Pancreas (tissue), 10 donors: ENCODE measurements around the gene SLC16A2. TPM values are rescaled to one million over a fixed set of nuclear protein-coding genes. Genes with fewer than 3 reads are reported as not detected.
"Not testable (repeated sequence)": the region's sequence is repeated elsewhere in the genome, so short reads cannot be mapped to it uniquely, and the experiment has no call there.

Source experiments
- ATAC-seq, 4 donors: fragments of 200-7000 bp; cut with Tn5 transposase; one replicate each; pipeline versions ENCODE4 v1.8.0 to v1.9.1; 2020; ENCODE audit warnings: mild to moderate bottlenecking in 4 of 4, moderate library complexity in 4 of 4
- DNase-seq, 6 donors: peaks; one replicate each; pipeline ENCODE4 v3.0.0-alpha.2; 2020
- FAIRE-seq: peaks from 2 replicates; lab custom pipeline; 2012; peaks lifted over from hg19 to GRCh38; lab: Jason Lieb, UNC
- H3K27ac ChIP-seq, 4 donors: fragments of 200-600 bp; sonication (generic); 1 replicate in 3 of 4; 2 replicates in 1 of 4; pipeline versions ENCODE4 v1.5.0 to v1.8.0; 2020
- H3K27me3 ChIP-seq, 4 donors: fragments of 200-600 bp; one replicate each; pipeline ENCODE4 v1.8.0; 2021
- H3K36me3 ChIP-seq, 3 donors: fragments of 200-600 bp; sonication (generic) in 1 of 3; one replicate each; pipeline versions ENCODE4 v1.5.0 to v1.8.0; 2020 to 2021
- H3K4me1 ChIP-seq, 3 donors: fragments of 200-600 bp; one replicate each; pipeline ENCODE4 v1.8.0; 2021
- H3K4me3 ChIP-seq, 4 donors: fragments of 200-600 bp; sonication (generic) in 2 of 4; one replicate each; pipeline versions ENCODE4 v1.5.0 to v1.8.0; 2020 to 2021
- H3K9me3 ChIP-seq, 4 donors: fragments of 200-600 bp; one replicate each; pipeline ENCODE4 v1.8.0; 2021
- CTCF ChIP-seq, 4 donors: fragments of 200-600 bp; sonication (generic) in 3 of 4; IDR thresholded peaks; one replicate each; pipeline versions ENCODE4 v1.5.0 to v1.8.0; 2021; ENCODE audit warnings: antibody characterized with exemption in 4 of 4
- WGBS, 2 donors: extraction: QIAGEN DNeasy Blood & Tissue Kit; methylation state at CpG; one replicate each; pipeline ENCODE4 v1.1.7; 2013; 5-methylcytosine and 5-hydroxymethylcytosine counted together
- intact Hi-C, 3 donors: fragments of 100-400 bp; cut with DNase I; formaldehyde crosslinking; loops; one replicate each; pipeline versions ENCODE4 v1.11.1 to v1.14.2; 2022
- polyA plus RNA-seq, 2 donors: library from polyadenylated mRNA; stranded (reverse); fragments of 200-250 nt; gene quantifications; one replicate each; pipeline ENCODE4 v1.2.3, GENCODE V29; 2013
- total RNA-seq, 6 donors: library from RNA; stranded (reverse); fragmentation: NEBNext Ultra II Directional in 4 of 6; extraction: Animal tissue kit (Norgen Biotek cat#: 25700) in 4 of 6; gene quantifications; one replicate each; pipeline versions ENCODE4 v1.2.1 to v1.2.4, GENCODE V29; 2021 to 2023
- donor health status: healthy with polysubstance abuse.
- donor health status: DM: no; HTN: no; CAD: no; lungs with moderate emphysema.
- donor health status: DM: no; HTN: no; CAD: no.
- donor health status: control.
- donor health status: control.
- donor health status: Bipolar disorder and iron deficiency.
- donor health status: DM: yes; HTN: yes; CAD: no.
- donor health status: DM: no; HTN: no; CAD: no.
- donor health status: DM: no; HTN: no; CAD: no.
- donor health status: DM: yes; HTN: yes; CAD: no.

SLC16A2 gene
- total and polyA plus RNA-seq, 8 donors = 2.2 to 8.4 (median 3.8) TPM

GRCh38 chrX:74514384-74514783 is 93.1 kb downstream of the SLC16A2 start:
- H3K9me3 ChIP-seq = peaks cover 0 to 3% (median 0%) of the 10 kb centered on the region in 4 donors
- ATAC-seq (no peak), FAIRE-seq (no peak), DNase-seq (no peak)
- no peaks in the 10 kb centered on the region for H3K4me1 ChIP-seq
- H3K27me3 ChIP-seq = peaks cover 0 to 4% (median 0%) of the 10 kb centered on the region in 4 donors
- intact Hi-C loops = no loop called here
- TF ChIP-seq CTCF (IDR thresholded peaks at IDR 0.05) = no peak
- no peaks in the 10 kb centered on the region for H3K36me3 ChIP-seq
- no peak overlapping the region for H3K4me3 ChIP-seq
- H3K27ac ChIP-seq = no peak overlapping the region
- 55 to 57% methylated on average over 2 of the region's 2 CpGs for WGBS, 2 donors

GRCh38 chrX:74515356-74515755 is 94.1 kb downstream of the SLC16A2 start:
- FAIRE-seq = no peak
- peaks cover 0 to 3% (median 0%) of the 10 kb centered on the region in 4 donors for H3K9me3 ChIP-seq
- TF ChIP-seq CTCF (IDR thresholded peaks at IDR 0.05) = no peak
- H3K27ac ChIP-seq = no peak overlapping the region
- no peaks in the 10 kb centered on the region for H3K4me1 ChIP-seq
- WGBS, 2 donors = 62 to 75% methylated on average over 2 of the region's 2 CpGs
- H3K4me3 ChIP-seq = no peak overlapping the region
- no peak for ATAC-seq
- no peak for DNase-seq
- H3K27me3 ChIP-seq = peaks cover 0 to 4% (median 0%) of the 10 kb centered on the region in 4 donors
- no peaks in the 10 kb centered on the region for H3K36me3 ChIP-seq
- intact Hi-C loops = no loop called here

GRCh38 chrX:74516013-74516412 is 94.7 kb downstream of the SLC16A2 start:
- intact Hi-C loops = not testable (repeated sequence)

GRCh38 chrX:74519870-74520269 is 98.6 kb downstream of the SLC16A2 start:
- no peak for FAIRE-seq
- Histone ChIP-seq H3K4me3 (no peak overlapping the region), H3K4me1 (no peaks in the 10 kb centered on the region), H3K36me3 (no peaks in the 10 kb centered on the region), H3K27ac (no peak overlapping the region), H3K27me3 (peaks cover 0 to 4% (median 0%) of the 10 kb centered on the region in 4 donors), H3K9me3 (peaks cover 0 to 3% (median 0%) of the 10 kb centered on the region in 4 donors)
- ATAC-seq = no peak
- TF ChIP-seq CTCF (IDR thresholded peaks at IDR 0.05) = no peak
- intact Hi-C loops = no loop called here
- DNase-seq = no peak
- WGBS, 2 donors = 85 to 86% methylated on average over 2 of the region's 2 CpGs

More at GRCh38 chrX:74516013-74516412, 94.7 kb downstream of the SLC16A2 start:
- H3K27ac ChIP-seq, H3K4me3 ChIP-seq, FAIRE-seq, DNase-seq, H3K36me3 ChIP-seq, H3K4me1 ChIP-seq, ATAC-seq, H3K27me3 ChIP-seq, H3K9me3 ChIP-seq: not testable (repeated sequence)
- WGBS, 2 donors = 46 to 87% methylated on average over 1 of the region's 1 CpG

- Histone ChIP-seq H3K4me3 (no peak overlapping the region), H3K4me1 (no peaks in the 10 kb centered on the region), H3K27me3 (peaks cover 0 to 4% (median 0%) of the 10 kb centered on the region in 4 donors), H3K36me3 (no peaks in the 10 kb centered on the region), H3K27ac (no peak overlapping the region), H3K9me3 (peaks cover 0 to 3% (median 0%) of the 10 kb centered on the region in 4 donors)
- WGBS, 2 donors = 70 to 82% methylated on average over 3 of the region's 3 CpGs
- TF ChIP-seq CTCF (IDR thresholded peaks at IDR 0.05) = no peak
- intact Hi-C loops = no loop called here
- no peak for DNase-seq
- no peak for FAIRE-seq
- no peak for ATAC-seq
Observed at GRCh38 chrX:74520291-74520690, 99.0 kb downstream of the SLC16A2 start.
